HPDE6-E6E7 (cell line): ENCODE measurements around the gene ATE1.
"Not testable (repeated sequence)": the region's sequence is repeated elsewhere in the genome, so short reads cannot be mapped to it uniquely, and the experiment has no call there.

ENCODE experiments used
- DNase-seq: peaks from one replicate; pipeline ENCODE4 v3.0.0; 2011; ENCODE audit warnings: missing footprints; ENCODE audit errors: extremely low spot score

ATE1 gene

DNA sequence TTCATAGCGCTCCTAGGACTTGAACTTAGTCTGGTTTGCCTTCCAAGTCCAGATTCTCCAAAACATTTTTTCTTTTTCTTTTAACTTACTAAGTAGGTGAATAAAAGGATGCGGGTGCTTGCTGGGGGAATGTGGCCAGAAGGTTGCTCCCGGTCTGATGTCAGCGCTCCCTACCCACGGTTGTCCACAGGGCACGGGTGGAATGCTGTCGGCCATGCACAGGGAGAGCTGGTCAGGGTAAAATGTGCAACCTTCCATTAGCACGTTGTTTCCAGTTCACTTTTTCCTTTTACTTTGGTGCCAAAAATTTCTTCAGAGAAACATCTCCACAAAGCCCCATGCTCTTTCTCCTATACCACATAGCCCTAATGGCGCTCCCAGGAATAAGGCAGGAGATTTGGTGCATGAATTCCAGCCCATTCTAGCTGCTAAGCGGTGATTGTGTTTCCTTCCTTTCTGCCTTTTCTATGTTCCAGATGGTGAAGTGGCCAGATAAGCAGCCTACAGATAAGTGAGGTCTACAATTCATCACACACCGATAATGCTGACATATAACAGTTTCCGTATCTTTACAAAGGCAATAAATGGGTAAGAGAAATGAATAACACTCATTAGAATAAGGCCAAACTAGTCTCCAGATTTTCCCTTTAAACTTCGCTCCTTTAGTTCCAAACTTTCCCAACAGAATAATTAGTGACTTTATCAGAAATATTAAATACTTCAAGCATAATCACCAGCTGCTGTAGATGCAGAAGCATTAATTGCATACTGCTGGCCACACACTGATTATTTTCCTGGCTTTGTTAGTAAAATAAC is 191.3 kb downstream of the ATE1 start:
- no peak for DNase-seq

DNA sequence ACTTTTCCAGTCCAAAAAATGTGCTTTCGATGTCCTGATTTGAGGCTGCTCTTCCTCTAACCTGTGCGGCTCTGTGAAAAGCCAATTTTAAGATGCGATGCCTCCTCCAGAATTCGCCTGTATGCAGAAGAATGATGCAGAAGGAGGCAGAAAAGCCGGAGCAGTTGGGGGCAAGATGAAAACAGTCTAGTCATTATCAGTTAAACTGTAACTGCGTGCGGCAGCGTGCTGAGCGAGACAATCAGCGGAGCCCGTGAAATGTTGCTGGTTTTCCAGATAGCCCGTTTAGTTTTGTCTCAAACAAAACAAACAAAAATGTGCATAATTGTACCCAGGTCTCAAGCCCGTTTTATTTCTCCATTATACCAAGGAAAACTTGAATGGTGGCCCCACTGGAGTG is 192.6 kb downstream of the ATE1 start:
- no peak for DNase-seq

DNA sequence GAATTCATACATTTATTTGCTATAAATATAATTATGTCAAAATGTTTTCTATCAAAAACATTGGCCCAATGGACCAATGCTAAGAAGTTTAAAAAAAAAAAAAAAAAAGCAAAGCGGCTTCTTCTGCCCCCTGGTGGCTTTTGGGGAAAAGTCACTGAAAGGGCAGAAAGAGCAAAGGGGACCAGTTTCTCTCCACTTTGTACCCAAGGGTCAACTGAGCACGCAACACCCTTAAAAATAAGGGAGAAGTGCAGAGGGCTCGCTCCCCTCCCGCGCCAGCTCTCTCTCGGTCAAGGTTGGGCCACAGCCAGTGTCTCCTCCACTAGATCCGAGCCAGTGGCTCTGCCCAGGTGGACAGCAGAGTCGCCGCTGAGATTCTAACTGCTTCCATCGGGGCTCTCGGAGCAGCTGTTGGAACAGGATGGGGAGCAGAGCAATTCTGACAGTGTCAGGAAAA is 193.2 kb downstream of the ATE1 start:
- no peak for DNase-seq

DNA sequence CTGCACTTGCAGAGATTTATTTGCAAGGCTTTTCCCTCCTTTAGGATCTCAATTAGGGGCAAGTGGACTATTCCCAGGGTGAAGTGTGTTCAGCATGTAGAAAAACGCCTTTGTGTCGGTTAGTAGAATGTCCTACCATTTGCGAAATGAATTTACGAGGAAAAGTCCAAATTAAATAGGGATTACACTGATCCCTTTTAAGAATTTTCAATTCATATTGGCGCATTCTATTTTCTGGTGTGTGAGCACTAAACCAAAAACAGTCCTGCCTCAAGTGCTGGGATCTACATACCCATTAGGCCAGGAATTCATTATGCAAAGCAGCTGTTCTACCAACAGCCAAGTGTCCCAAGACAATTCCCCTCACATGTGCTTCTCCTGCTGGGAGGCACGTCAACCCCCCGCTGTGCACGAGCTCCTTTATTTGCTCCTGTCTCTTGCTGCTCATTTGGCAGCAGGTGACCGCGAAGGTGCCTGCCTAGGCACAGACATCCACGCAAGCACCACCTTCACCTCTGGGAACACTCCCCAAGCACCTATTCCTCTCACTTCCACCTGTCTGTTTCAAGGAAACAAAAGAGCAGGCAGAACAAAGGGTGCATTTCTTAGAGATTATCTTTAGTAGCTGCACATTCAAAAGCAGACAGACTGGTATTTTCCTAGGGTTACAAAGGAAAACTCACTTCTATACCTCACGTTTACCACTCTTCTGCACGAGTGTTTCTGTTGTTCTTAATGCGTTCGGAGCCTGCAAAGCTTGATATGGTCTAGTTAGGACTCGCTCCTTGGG is 195.0 kb downstream of the ATE1 start:
- no peak for DNase-seq

DNA sequence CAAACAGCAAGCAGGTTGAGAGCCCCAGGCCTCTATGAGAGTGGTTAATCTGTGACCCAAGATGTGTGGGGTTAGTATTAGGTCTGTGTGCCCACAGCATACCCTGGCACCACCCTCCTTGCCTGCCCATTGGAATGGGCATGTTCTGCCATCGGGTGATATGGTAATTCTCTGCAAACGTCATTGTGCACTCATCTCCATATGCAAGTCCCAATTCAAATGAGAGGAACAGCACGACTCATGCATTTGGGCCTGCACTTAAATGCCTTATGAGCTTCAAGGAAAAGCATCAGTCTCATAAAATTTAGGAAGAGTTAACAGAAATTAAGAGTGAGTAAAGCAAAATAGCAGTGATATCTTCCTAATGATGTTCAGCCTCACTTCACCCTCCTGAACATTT is 195.7 kb downstream of the ATE1 start:
- no peak for DNase-seq

DNA sequence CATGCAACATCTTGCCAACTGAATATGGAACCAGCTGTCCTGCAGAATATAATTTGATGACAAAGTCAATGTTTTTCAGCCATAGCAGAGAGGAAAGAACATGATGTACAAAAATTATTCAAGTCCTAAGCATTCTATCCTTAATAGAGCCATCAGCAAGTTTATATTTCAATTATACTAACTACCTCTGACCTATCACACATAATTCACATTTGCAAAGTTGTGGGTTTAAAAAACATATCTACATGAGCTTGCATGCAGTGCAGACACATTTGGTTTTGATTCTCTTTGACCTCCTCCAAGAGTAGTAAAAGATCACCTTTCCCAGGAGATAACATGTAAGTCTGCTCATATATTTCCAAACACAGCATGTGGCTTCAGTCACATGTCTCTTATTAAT is 203.5 kb downstream of the ATE1 start:
- DNase-seq, result no peak

DNA sequence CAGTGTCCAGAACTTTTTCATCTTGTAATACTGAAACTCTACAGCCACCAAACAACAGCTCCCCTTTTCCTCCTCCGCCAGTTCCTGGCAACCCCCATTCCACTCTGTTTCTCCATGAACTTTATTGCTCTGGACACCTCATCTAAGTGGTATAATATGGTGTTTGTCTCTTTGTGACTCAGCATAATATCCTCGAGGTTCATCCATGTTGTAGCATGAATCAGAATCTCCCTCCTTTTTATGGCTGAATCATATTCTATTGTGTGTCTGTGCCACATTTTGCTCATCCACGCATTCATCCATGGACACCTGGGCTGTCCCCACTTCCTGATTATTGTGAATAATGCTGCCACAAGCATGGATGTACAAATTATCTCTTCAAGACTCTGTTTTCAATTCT is 205.2 kb downstream of the ATE1 start:
- DNase-seq, result no peak

DNA sequence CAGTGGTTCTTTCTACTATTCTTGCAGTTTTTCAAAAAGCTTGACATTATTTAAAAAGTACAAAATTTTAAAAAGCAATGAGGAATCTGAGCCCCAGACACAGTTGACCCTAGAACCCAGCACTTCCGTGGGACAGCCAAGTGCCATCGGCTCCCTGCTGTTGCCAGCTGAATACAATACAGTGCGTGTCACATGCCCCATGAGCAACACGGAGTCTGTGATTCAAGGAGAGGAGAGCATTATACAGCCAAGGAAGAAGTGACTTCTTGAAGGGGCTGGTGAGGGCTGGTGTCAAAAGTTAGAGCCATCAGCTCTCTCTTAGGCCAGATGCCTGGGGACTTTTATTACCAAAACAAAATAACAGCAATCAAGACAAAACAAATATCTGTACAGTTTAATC is 206.6 kb downstream of the ATE1 start:
- DNase-seq, result no peak

DNA sequence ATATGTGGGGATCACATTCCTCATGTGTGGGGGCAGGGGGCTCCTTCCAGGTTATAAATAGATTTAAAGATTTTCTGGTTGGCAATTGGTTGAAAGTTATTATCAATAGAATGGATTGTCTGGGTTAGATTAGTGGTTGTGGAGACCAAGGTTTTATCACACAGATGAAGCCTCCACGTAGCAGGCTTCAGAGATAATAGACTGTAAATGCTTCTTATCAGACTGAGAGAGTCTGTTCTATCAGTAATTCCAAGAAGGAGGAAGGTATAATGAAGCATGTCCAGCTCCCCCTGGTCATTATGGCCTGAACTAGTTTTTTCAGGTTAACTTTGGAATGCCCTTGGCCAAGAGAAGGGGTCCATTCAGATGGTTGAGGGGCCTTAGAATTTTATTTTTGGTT is 211.9 kb downstream of the ATE1 start:
- DNase-seq, result no peak

DNA sequence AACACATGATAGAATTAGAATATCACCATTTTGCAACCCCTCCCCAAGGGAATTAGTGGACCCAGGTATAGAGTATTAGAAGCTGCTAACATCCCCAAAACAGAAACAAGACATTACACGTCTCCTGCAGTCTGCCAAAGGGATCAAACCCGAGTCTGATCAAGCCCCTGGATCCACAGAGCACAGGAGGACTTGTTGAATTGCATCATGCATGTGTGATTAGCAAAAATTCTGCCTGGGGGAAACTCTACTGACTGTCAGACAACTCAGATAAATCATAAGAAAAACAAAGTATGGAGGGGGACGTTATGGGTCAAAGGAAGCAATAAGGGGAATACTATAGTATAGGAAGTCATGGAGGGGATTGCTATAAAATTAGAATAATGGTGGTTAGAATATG is 212.8 kb downstream of the ATE1 start:
- no peak for DNase-seq

DNA sequence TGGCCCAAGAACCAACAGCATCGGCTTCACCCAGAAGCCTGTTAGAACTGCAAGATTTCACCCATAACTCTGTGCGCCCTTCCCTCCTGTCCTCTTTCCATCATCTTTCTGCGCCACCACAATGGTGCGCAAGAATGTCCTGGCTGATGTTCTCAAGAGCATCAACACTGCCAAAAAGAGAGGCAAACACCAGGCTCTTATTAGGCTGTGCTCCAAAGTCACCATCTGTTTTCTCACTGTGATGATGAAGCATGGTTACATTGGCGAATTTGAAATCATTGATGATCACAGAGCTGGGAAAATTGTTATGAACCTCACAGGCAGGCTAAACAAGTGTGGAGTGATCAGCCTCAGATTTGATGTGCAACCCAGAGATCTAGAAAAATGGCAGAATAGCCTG is 214.3 kb downstream of the ATE1 start:
- no peak for DNase-seq

DNA sequence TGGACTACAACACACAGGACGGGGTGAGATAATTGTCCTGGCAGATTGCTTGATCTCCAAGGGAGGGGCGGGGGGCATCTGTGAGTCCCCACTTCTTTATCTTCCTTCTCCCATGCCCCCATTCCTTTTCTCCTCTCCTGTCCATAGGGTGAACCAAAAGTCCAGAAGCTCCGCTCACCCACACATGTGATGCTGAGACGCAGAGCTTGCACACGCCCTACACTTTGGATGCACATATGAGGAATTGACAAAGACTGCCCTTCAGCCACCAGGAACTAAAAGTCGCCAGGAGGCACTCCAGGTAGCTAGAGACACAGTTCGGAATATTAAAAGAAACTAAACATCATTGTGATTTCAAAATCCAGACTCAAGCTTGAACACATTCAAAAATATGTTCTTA is 216.9 kb downstream of the ATE1 start:
- no peak for DNase-seq

DNA sequence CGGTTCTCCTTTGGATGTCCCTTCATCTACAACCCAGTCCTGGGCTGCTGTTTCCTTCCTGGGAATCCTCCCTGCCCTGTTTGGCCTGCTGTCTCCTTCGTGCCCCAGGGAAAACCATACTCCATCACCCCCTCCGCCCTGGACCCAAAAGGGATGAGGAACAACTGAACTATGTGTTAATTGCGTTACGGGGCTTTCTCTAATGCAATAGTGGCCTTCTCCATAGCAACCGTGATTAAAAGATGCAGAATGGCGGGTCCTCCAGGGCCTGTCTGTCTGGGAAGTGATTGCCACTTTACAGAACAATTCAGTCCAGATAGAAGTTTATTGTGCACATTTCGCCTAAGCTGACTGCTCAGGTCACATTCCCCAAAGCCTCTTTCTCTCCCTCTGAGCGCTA is 217.6 kb downstream of the ATE1 start:
- no peak for DNase-seq

DNA sequence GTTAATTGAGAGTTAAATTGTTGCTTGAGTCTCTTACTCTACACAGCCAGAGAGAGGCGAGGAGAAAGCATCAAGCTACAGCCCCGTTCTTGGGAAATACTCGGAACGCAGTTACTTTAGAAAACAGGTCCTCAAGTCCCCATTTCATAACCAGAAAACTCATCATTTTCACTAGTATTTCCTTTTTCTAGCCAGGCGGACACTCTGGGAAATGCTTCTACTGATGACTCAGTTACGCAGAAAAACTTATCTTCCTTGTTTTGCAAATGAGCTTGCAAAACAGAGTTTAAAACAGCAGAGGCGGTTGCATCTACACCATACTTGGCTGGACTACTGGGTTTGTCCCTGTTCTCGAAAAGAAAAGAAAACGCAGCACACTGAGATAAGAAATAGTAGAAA is 218.2 kb downstream of the ATE1 start:
- DNase-seq, result no peak

DNA sequence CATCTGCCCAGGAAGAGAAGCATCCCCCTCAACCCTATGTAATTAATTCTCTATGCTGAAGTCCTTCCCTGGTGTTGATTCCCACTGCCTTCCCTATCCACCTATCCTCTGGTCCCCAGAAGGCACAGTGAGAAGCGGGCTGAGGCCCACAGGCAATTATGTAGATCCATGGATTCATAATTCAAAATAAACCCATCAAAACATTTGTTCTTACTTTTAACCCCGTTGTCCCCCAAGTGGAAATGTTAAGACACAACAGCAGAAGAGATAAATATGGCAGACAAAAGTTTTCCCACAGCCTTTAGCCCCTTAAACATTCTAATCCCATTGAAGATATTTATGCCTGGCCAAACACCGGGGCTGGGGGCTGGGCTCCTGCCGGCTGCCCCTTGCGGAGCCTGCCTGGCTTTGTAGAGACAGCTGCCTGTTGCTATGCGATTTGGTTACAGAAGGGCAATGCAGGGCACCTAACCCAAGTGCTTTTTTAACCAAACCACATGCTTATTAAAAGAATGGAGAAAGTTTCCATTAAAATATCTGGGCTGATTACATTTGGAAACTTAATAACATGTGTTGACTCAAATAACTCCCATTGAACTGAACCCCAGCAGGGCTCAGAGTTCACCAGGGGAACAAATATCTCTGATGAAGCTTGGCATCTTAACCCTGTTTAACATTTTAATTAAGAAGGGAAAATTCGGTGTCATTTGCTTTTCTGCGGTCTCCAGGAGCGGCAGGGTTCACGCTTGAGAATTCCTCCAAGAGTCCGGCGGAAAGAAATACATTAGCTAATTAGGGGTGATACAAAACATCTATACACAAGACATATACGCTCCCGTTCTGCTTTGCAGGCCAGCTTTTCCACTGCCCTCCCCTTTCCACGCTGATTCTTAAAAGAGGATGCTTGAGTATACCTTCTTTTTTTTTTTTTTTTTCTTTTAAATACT is 218.8 kb downstream of the ATE1 start:
- no peak for DNase-seq

DNA sequence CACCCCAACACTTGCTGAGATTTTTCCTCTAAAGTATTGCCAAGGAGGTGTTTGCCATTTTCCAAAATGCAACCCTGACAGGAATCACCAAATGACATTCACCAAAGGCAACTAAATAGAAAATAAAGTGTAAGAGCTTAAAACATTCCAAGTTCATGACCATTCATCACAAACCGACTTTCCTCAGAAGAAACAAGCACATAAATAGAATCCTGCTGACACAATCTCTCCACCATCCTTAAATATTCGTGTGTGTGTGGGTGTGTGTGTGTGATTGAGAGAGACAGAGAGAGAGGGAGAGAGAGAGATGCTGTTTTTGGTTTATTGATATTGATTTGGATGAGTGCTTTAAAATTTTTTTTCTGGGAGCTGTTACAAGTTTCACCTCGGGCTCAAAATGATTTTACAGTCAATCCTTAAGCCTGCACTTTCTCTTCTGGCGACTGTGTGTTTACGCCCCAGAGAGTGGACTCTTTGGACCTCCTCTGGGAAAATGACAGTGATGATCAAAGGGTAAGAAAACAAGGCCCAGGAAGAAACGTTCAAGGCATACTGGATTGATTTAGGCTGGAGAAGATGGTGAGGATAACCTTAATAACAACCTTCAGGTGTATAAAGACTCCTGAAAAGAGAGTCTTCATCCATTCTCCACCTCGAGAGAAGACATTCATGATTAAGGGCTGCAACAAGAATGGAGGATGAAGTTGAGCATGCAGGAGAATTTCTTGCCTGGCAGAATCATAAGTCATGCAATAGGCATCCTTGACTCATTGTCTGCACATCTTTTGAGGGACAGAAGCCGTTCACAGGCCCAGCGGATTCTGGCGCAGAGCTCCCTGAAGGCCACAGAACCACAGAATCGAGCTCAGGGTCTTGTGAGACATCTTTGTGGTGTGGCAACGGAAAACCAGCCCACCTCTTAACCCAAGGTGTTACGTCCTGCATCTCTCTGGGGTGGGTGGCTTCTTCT is 225.2 kb downstream of the ATE1 start:
- peak; percentile 15 for DNase-seq

DNA sequence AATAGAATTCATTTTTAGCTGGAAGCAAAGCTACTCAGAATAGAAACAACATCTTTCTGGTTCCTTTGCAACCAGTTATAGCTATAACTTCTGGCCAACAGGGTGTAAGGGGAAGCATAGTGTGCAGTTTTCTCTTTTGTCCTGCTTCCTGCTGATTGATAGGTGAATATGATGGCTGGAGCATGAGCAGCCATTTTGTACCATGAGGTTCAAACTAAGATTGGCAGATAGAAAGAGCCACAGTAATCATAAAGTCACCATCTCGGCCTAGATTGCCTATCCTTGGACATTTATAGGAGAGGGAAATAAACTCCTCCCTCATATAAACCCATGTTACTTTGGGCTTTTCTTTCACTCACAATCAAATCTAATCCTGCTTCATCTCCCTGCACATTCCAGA is 227.4 kb downstream of the ATE1 start:
- DNase-seq, result no peak

DNA sequence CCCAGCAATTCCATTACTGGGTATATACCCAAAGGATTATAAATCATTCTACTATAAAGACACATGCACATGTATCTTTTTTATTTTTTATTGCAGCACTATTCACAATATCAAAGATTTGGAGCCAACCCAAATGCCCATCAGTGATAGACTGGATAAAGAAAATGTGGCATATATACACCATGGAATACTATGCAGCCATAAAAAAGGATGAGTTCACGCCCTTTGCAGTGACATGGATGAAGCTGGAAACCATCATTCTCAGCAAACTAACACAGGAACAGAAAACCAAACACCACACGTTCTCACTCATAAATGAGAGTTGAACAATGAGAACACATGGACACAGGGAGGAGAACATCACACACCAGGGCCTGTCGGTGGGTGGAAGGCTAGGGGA is 228.1 kb downstream of the ATE1 start:
- DNase-seq, result not testable (repeated sequence)

DNA sequence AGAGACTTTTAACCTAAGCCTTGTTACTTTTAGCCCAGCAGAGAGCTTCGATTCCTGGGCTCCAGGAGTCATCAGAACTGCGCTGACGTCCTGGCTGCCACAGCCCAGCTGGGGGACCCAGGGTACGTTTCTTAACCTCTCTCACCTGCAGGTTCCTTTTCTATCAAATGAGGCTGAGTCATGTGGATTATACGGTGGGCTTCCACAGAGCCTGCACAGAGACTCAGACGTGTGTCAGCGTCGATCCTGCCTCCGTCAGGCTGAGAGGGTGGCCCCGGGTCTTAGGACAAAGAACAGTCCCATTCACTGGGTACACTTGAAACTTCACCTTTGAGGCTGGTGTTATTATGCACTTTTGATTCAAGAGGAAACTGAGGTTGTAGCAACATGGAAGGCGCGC is 228.9 kb downstream of the ATE1 start:
- DNase-seq, result no peak

DNA sequence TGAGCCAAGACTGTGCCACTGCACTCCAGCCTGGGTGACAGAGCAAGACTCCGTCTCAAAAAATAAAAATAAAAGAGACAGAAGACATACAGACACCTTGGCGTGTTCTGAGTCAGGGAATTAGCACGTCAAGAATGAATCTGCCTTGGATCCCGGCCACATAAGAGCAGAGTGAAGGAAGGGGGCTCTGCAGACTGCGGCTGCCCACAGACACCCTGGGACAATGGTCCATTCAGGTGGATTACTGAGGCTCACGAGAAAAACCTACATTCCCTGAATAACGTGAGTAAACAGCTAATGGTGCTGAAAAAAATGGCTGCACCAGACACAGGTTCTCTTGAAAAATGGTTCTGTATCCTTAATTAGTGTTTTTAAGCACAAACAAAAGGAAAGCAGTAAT is 229.5 kb downstream of the ATE1 start:
- DNase-seq, result no peak

DNA sequence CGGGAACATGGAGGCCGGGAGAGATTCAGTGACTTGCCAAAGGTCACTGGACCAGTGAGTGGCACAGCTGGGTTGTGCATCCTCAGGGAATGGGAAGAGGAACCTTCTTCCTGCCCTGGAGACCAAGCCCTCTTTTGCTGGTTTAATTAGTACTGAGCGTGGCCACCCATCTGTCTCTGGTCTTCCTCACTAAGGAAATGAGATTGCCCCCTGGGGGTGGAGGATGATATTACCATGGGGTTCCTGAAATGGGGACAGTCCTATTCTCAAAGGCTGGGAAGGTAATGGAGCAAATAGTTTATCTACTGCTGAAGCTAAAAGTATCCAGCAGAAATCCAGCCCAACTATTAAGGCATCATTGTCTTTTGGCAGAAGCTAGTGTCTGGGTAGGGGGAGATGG is 231.0 kb downstream of the ATE1 start:
- DNase-seq, result no peak
